IMR-90 (cell line): ENCODE measurements around the gene NUMA1. TPM values are rescaled to one million over a fixed set of nuclear protein-coding genes. Genes with fewer than 3 reads are reported as not detected.

Experiments
- ATAC-seq: fragments of 200-7000 bp; cut with Tn5 transposase; 2 replicates; pipeline ENCODE4 v1.9.1; 2020; ENCODE audit warnings: low read depth, mild to moderate bottlenecking, moderate library complexity
- BruUV-seq: library from RNA; stranded (reverse); fragments of 400-500 nt; replicated peaks from 2 replicates; lab custom pipeline; 2021; lab: Mats Ljungman, UMichigan
- CTCF ChIA-PET: fragments of 300-600 bp; formaldehyde crosslinking; extraction: SDS; loops from one replicate; lab custom pipeline; 2021; ENCODE audit warnings: antibody characterized with exemption; lab: Yijun Ruan, JAX
- POLR2A ChIA-PET: fragments of 300-600 bp; sonication (Branson Sonifier 250); formaldehyde crosslinking; loops from one replicate; lab custom pipeline; 2022; ENCODE audit warnings: antibody characterized with exemption; ENCODE audit not compliant: unreplicated experiment; lab: Charles Lee
- DNase-seq: peaks from one replicate; pipeline ENCODE4 v3.0.0; 2013
- H2AFZ ChIP-seq: replicated peaks from 2 replicates; pipeline ENCODE3; 2013; ENCODE audit warnings: low read length, mild to moderate bottlenecking; ENCODE audit not compliant: poor library complexity
- H2AK5ac ChIP-seq: 2 replicates; pipeline ENCODE4 v1.6.1; 2013; ENCODE audit warnings: low read depth, low read length, inconsistent platforms
- H2AK9ac ChIP-seq: replicated peaks from 2 replicates; pipeline ENCODE3; 2013; ENCODE audit warnings: mild to moderate bottlenecking, low read depth, low read length, moderate library complexity; ENCODE audit not compliant: poor library complexity
- H2BK120ac ChIP-seq: 2 replicates; pipeline ENCODE4 v1.6.1; 2013; ENCODE audit warnings: low read depth, low read length, inconsistent platforms
- H2BK15ac ChIP-seq: 3 replicates; pipeline ENCODE4 v1.6.1; 2013; ENCODE audit warnings: low read depth, low read length, inconsistent platforms
- H2BK20ac ChIP-seq: 2 replicates; pipeline ENCODE4 v1.6.1; 2013; ENCODE audit warnings: low read depth, mild to moderate bottlenecking, inconsistent platforms, low read length, moderate library complexity
- H2BK5ac ChIP-seq: 2 replicates; pipeline ENCODE4 v1.6.1; 2013; ENCODE audit warnings: mild to moderate bottlenecking, low read depth, low read length, inconsistent platforms; ENCODE audit not compliant: poor library complexity, severe bottlenecking
- H3K14ac ChIP-seq: replicated peaks from 2 replicates; pipeline ENCODE4 v1.6.1; 2013; ENCODE audit warnings: low read depth, low read length, inconsistent platforms
- H3K18ac ChIP-seq: 2 replicates; pipeline ENCODE4 v1.6.1; 2013; ENCODE audit warnings: low read depth, low read length, control low read depth
- H3K23ac ChIP-seq: 2 replicates; pipeline ENCODE4 v1.6.1; 2013; ENCODE audit warnings: low read depth, low read length, inconsistent platforms
- H3K27ac ChIP-seq: 2 replicates; pipeline ENCODE4 v1.5.1; 2013; ENCODE audit warnings: mild to moderate bottlenecking, control low read depth, low read length; ENCODE audit not compliant: insufficient read depth
- H3K27me3 ChIP-seq: 2 replicates; pipeline ENCODE4 v1.6.1; 2013; ENCODE audit warnings: low read length; ENCODE audit not compliant: control insufficient read depth, insufficient read depth
- H3K36me3 ChIP-seq: 2 replicates; pipeline ENCODE4 v1.6.1; 2013; ENCODE audit warnings: low read length, mixed read lengths; ENCODE audit not compliant: control insufficient read depth, insufficient read depth
- H3K4ac ChIP-seq: 2 replicates; pipeline ENCODE4 v1.6.1; 2013; ENCODE audit warnings: low read depth, low read length, inconsistent platforms
- H3K4me1 ChIP-seq: 2 replicates; pipeline ENCODE4 v1.6.1; 2013; ENCODE audit warnings: low read length, mixed read lengths; ENCODE audit not compliant: control insufficient read depth, insufficient read depth
- H3K4me2 ChIP-seq: 2 replicates; pipeline ENCODE4 v1.6.1; 2013; ENCODE audit warnings: low read depth, mild to moderate bottlenecking, control low read depth, low read length, moderate library complexity
- H3K4me3 ChIP-seq: 2 replicates; pipeline ENCODE4 v1.5.1; 2013; ENCODE audit warnings: low read depth, mild to moderate bottlenecking, control low read depth, low read length, moderate library complexity; ENCODE audit not compliant: insufficient read depth
- H3K56ac ChIP-seq: 2 replicates; pipeline ENCODE4 v1.6.1; 2013; ENCODE audit warnings: low read length, inconsistent platforms; ENCODE audit not compliant: insufficient read depth; ENCODE audit errors: extremely low read depth
- H3K79me1 ChIP-seq, 2 experiments: 2 replicates each; pipeline ENCODE4 v1.6.1; 2013; ENCODE audit warnings: low read length in 2 of 2, inconsistent platforms in 1 of 2, low read depth in 1 of 2
- H3K9ac ChIP-seq: 2 replicates; pipeline ENCODE4 v1.6.1; 2013; ENCODE audit warnings: low read depth, low read length, control low read depth
- H3K9me1 ChIP-seq: 2 replicates; pipeline ENCODE4 v1.6.1; 2013; ENCODE audit warnings: low read length, inconsistent platforms; ENCODE audit not compliant: insufficient read depth
- H3K9me3 ChIP-seq: 2 replicates; pipeline ENCODE4 v1.6.1; 2013; ENCODE audit warnings: low read length; ENCODE audit not compliant: control insufficient read depth, insufficient read depth
- H4K20me1 ChIP-seq: 2 replicates; pipeline ENCODE4 v1.6.1; 2013; ENCODE audit warnings: low read length, inconsistent platforms; ENCODE audit not compliant: insufficient read depth
- H4K5ac ChIP-seq: 2 replicates; pipeline ENCODE4 v1.6.1; 2013; ENCODE audit warnings: mild to moderate bottlenecking, low read depth, low read length, control low read depth
- H4K8ac ChIP-seq, 2 experiments: 2 replicates each; pipeline ENCODE4 v1.6.1; 2013; ENCODE audit warnings: low read depth in 2 of 2, low read length in 2 of 2, control low read depth in 1 of 2, inconsistent platforms in 1 of 2
- H4K91ac ChIP-seq: 2 replicates; pipeline ENCODE4 v1.6.1; 2013; ENCODE audit warnings: low read depth, low read length, inconsistent platforms; ENCODE audit not compliant: insufficient read depth
- BHLHE40 ChIP-seq: fragments of 150-350 bp; IDR thresholded peaks from 2 replicates; pipeline ENCODE4 v1.6.1; 2016; ENCODE audit warnings: mild to moderate bottlenecking, low read depth, low read length
- MAFK ChIP-seq: IDR thresholded peaks from 2 replicates; pipeline ENCODE4 v1.6.1; 2012; ENCODE audit warnings: low read depth, low read length, improper control_type of control experiment
- MAZ ChIP-seq: IDR thresholded peaks from 2 replicates; pipeline ENCODE4 v1.6.1; 2012; ENCODE audit warnings: low read depth, mild to moderate bottlenecking, low read length, improper control_type of control experiment, moderate library complexity, borderline replicate concordance
- RAD21 ChIP-seq: IDR thresholded peaks from 2 replicates; pipeline ENCODE4 v1.6.1; 2012; ENCODE audit warnings: low read length, improper control_type of control experiment
- RCOR1 ChIP-seq: IDR thresholded peaks from 2 replicates; pipeline ENCODE4 v1.6.1; 2012; ENCODE audit warnings: mild to moderate bottlenecking, low read length, improper control_type of control experiment; ENCODE audit not compliant: insufficient replicate concordance
- RFX5 ChIP-seq: IDR thresholded peaks from 2 replicates; pipeline ENCODE4 v1.8.0; 2012; ENCODE audit warnings: low read depth, mild to moderate bottlenecking, low read length, moderate library complexity
- WGBS, 2 experiments: methylation state at CpG; one replicate each; pipeline versions ENCODE4 v1.1.5 to v1.1.7; 2013; ENCODE audit warnings: missing lambda C conversion rate in 2 of 2; ENCODE audit not compliant: insufficient read length in 1 of 2; ENCODE audit errors: extremely low coverage in 2 of 2; 5-methylcytosine and 5-hydroxymethylcytosine counted together
- dilution Hi-C: fragments of 300-500 bp; cut with HindIII; formaldehyde crosslinking; loops from one replicate; pipeline ENCODE4 v1.14.3; 2018; ENCODE audit warnings: low sequenced_read_pairs; ENCODE audit not compliant: unreplicated experiment
- in situ Hi-C: fragments of 300-500 bp; cut with MboI; formaldehyde crosslinking; loops from 3 replicates; pipeline ENCODE4 v1.14.3; 2019; ENCODE audit warnings: low sequenced_read_pairs, inconsistent platforms, mixed read lengths
- intact Hi-C: fragments of 100-400 bp; cut with micrococcal nuclease; formaldehyde crosslinking; loops from 2 replicates; pipeline ENCODE4 v1.10.0; 2022
- polyA plus RNA-seq, 3 experiments: library from polyadenylated mRNA; depleted of rRNA; stranded (reverse); fragments of >200 nt; gene quantifications; 2 replicates each; pipeline ENCODE4 v1.2.3, GENCODE V29; 2012; ENCODE audit warnings: low replicate concordance in 1 of 3
- total RNA-seq: library from RNA; depleted of rRNA; stranded (reverse); fragments of >200 nt; gene quantifications from 2 replicates; pipeline ENCODE4 v1.2.3, GENCODE V29; 2012
- TF ChIP-seq, protein P1 (sequence below): fragments of 150-350 bp; IDR thresholded peaks from 2 replicates; pipeline ENCODE4 v1.6.1; 2016; ENCODE audit warnings: low read depth, mild to moderate bottlenecking, low read length, moderate library complexity, borderline replicate concordance
- TF ChIP-seq, protein P2 (sequence below): conservative IDR thresholded peaks from 2 replicates; pipeline ENCODE4 v1.5.1; 2012; ENCODE audit warnings: mild to moderate bottlenecking, low read depth, low read length, improper control_type of control experiment
- TF ChIP-seq, protein P3 (sequence below): fragments of 150-350 bp; IDR thresholded peaks from 2 replicates; pipeline ENCODE4 v1.6.1; 2017; ENCODE audit warnings: mild to moderate bottlenecking, antibody characterized with exemption, low read length, low read depth

NUMA1 gene
- total and polyA plus RNA-seq, 2 of the 4 experiments (the other 2 are of a cell fraction) = 61.7 to 97.0 TPM

DNA sequence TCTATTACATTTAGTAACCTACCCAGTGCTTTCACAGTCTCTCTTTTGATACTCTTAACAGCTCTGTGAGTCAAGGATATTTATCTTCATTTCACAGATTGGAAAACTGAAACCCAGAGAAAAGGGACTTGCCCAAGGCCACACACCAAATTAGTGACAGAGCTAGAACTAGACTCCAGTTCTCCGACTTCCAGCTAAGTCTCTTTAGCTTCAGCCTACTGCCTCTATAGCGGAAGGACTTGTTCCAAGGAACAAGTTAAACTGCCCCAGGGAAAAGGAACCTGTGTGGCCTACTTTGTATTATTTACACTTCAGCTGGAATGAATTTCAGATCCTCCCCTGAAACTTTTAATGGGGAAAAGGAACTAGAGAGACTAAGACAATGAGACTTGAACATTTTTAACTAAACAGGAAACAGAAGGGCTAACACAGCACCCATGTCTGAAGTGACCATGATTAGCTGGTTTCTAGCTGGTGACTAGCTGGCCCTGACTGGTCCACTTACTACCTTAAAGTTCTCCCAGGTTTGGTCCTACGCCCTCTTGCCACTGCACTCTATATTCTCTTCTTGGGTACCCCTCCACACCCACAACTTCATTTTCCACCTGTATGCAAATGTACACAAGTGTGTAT lies 1.6 kb upstream of the NUMA1 start:
- H3K4me3 ChIP-seq = no peak overlapping the region
- in situ Hi-C loops (no loop called here), intact Hi-C loops (loop anchor here (2.0 kb wide), 1 partner anchor 63 kb away; no protein-coding TSS in a partner anchor), dilution Hi-C loops (no loop called here)
- peaks cover 13 to 32% of the 10 kb centered on the region in 2 experiments; a peak in 3 of 4 replicates for H3K79me1 ChIP-seq
- BruUV-seq = no TSS peak
- H3K18ac ChIP-seq = no peak overlapping the region
- CTCF ChIA-PET = interaction anchor here (0.9 to 1.2 kb wide), 2 partner anchors 10 to 57 kb away, joined by 3 to 6 read pairs; no protein-coding TSS in a partner anchor
- ATAC-seq (no peak), DNase-seq (no peak)
- no peak overlapping the region for H3K14ac ChIP-seq
- H3K9me1 ChIP-seq = no peaks in the 10 kb centered on the region
- H3K9me3 ChIP-seq = no peaks in the 10 kb centered on the region
- no peak overlapping the region for H2AK9ac ChIP-seq
- H2BK120ac ChIP-seq = no peak overlapping the region
- POLR2A ChIA-PET = no interaction called here
- no peak overlapping the region for H4K8ac ChIP-seq
- no peak overlapping the region for H2BK5ac ChIP-seq
- H4K91ac ChIP-seq = no peak overlapping the region
- H2BK20ac ChIP-seq = no peak overlapping the region
- H3K4me1 ChIP-seq = peaks cover 2% of the 10 kb centered on the region; the same call in 1 of the 2 replicates
- H3K4me2 ChIP-seq = no peak overlapping the region
- peaks cover 4% of the 10 kb centered on the region; the same call in 1 of the 2 replicates for H3K36me3 ChIP-seq
- no peaks in the 10 kb centered on the region for H3K27me3 ChIP-seq
- H3K4ac ChIP-seq = no peak overlapping the region
- WGBS, 2 experiments = 100% methylated on average over 2 of the region's 3 CpGs; no CpG with 5 or more reads in 1 of the 2 experiments
- H2BK15ac ChIP-seq = 0 out of 3 replicates have a peak overlapping the region, but pooled peaks have one; percentile 9
- no peak overlapping the region for H3K56ac ChIP-seq
- H3K9ac ChIP-seq = no peak overlapping the region
- H3K27ac ChIP-seq = no peak overlapping the region
- TF ChIP-seq BHLHE40 = no peak
- TF ChIP-seq, protein P1, sequence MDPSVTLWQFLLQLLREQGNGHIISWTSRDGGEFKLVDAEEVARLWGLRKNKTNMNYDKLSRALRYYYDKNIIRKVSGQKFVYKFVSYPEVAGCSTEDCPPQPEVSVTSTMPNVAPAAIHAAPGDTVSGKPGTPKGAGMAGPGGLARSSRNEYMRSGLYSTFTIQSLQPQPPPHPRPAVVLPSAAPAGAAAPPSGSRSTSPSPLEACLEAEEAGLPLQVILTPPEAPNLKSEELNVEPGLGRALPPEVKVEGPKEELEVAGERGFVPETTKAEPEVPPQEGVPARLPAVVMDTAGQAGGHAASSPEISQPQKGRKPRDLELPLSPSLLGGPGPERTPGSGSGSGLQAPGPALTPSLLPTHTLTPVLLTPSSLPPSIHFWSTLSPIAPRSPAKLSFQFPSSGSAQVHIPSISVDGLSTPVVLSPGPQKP = no peak
- TF ChIP-seq, protein P2, sequence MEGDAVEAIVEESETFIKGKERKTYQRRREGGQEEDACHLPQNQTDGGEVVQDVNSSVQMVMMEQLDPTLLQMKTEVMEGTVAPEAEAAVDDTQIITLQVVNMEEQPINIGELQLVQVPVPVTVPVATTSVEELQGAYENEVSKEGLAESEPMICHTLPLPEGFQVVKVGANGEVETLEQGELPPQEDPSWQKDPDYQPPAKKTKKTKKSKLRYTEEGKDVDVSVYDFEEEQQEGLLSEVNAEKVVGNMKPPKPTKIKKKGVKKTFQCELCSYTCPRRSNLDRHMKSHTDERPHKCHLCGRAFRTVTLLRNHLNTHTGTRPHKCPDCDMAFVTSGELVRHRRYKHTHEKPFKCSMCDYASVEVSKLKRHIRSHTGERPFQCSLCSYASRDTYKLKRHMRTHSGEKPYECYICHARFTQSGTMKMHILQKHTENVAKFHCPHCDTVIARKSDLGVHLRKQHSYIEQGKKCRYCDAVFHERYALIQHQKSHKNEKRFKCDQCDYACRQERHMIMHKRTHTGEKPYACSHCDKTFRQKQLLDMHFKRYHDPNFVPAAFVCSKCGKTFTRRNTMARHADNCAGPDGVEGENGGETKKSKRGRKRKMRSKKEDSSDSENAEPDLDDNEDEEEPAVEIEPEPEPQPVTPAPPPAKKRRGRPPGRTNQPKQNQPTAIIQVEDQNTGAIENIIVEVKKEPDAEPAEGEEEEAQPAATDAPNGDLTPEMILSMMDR = no peak
- no peak for TF ChIP-seq MAZ
- TF ChIP-seq MAFK = no peak
- no peak for TF ChIP-seq RAD21
- TF ChIP-seq, protein P3, sequence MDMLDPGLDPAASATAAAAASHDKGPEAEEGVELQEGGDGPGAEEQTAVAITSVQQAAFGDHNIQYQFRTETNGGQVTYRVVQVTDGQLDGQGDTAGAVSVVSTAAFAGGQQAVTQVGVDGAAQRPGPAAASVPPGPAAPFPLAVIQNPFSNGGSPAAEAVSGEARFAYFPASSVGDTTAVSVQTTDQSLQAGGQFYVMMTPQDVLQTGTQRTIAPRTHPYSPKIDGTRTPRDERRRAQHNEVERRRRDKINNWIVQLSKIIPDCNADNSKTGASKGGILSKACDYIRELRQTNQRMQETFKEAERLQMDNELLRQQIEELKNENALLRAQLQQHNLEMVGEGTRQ = no peak
- no peak for TF ChIP-seq RCOR1
- TF ChIP-seq RFX5 = no peak
- no peak overlapping the region for H2AK5ac ChIP-seq
- no peak overlapping the region for H3K23ac ChIP-seq
- H2AFZ ChIP-seq = no peak overlapping the region
- no peaks in the 10 kb centered on the region for H4K20me1 ChIP-seq
- no peak overlapping the region for H4K5ac ChIP-seq
